Measurements from ENCODE around the gene LRRC49. TPM values are rescaled to one million over a fixed set of nuclear protein-coding genes. Genes with fewer than 3 reads are reported as not detected.

Gene LRRC49
- total and polyA plus RNA-seq, 12 donors, result 4.4 to 14.9 (median 8.4) TPM

- intact Hi-C loops (cut with DNase I), result loop anchor here in 1 of 2 donors (10.0 kb wide), 1 partner anchor 439 kb away; no protein-coding TSS in a partner anchor
- no peaks in the 10 kb centered on the region for H3K36me3 ChIP-seq (replicated peaks in 1 of 2)
- TF ChIP-seq POLR2A (IDR thresholded peaks at IDR 0.05), result no peak
- TF ChIP-seq, protein P1, sequence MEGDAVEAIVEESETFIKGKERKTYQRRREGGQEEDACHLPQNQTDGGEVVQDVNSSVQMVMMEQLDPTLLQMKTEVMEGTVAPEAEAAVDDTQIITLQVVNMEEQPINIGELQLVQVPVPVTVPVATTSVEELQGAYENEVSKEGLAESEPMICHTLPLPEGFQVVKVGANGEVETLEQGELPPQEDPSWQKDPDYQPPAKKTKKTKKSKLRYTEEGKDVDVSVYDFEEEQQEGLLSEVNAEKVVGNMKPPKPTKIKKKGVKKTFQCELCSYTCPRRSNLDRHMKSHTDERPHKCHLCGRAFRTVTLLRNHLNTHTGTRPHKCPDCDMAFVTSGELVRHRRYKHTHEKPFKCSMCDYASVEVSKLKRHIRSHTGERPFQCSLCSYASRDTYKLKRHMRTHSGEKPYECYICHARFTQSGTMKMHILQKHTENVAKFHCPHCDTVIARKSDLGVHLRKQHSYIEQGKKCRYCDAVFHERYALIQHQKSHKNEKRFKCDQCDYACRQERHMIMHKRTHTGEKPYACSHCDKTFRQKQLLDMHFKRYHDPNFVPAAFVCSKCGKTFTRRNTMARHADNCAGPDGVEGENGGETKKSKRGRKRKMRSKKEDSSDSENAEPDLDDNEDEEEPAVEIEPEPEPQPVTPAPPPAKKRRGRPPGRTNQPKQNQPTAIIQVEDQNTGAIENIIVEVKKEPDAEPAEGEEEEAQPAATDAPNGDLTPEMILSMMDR (IDR thresholded peaks at IDR 0.05), result no peak
- no peak overlapping the region for H3K27ac ChIP-seq
- no peaks in the 10 kb centered on the region for H3K9me3 ChIP-seq (replicated peaks in 1 of 3)
- WGBS, 4 donors, result 82 to 89% (median 85%) methylated on average over 1 of the region's 1 CpG
- no peak overlapping the region for H3K4me3 ChIP-seq
- H3K27me3 ChIP-seq, result no peaks in the 10 kb centered on the region
- H3K4me1 ChIP-seq (replicated peaks in 1 of 2), result no peaks in the 10 kb centered on the region
- DNase-seq, result no peak
These were observed 113.3 kb downstream of the LRRC49 start for GRCh38 chr15:71005895-71006294.

DNA sequence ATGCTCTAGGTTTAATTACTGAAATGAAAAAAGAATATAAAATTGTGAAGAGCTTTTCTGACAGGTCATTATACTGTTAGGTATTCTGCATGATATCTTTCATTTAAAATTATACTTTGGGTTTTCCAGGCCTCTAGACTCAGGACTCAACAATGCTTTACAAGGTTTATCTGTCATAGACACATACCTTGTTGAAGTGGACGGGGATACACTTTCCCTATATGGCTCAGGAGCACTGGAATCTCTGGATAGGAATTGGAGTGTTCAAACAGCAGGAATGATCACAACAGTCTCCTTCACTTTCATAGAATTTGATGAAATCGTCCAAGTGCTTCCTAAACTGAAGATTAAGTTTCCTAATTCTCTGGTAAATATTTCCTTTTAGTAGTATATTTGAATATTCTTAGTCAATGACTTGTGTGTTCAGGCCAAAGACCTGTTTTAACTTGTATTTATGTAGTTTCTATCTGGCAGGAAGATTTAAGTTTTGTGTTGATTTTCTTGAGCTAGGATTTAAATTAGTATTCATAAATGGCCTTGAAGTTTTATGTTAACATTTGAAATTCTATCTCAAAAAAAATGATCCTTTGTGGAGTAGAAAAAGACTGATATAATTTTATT is 115.7 kb downstream of the LRRC49 start:
- WGBS, 4 donors, result 76 to 88% (median 80%) methylated on average over 2 of the region's 2 CpGs
- no peak overlapping the region for H3K4me3 ChIP-seq
- no peaks in the 10 kb centered on the region for H3K27me3 ChIP-seq
- intact Hi-C loops (cut with DNase I), result loop anchor here in 1 of 2 donors (10.0 kb wide), 1 partner anchor 436 kb away; no protein-coding TSS in a partner anchor
- H3K4me1 ChIP-seq (replicated peaks in 1 of 2), result no peaks in the 10 kb centered on the region
- no peak overlapping the region for H3K27ac ChIP-seq
- H3K9me3 ChIP-seq (replicated peaks in 1 of 3), result no peaks in the 10 kb centered on the region
- no peak for DNase-seq
- H3K36me3 ChIP-seq (replicated peaks in 1 of 2), result no peaks in the 10 kb centered on the region
- no peak for TF ChIP-seq POLR2A (IDR thresholded peaks at IDR 0.05)

- no peaks in the 10 kb centered on the region for H3K36me3 ChIP-seq (replicated peaks in 1 of 2)
- no peaks in the 10 kb centered on the region for H3K27me3 ChIP-seq
- H3K4me3 ChIP-seq, result no peak overlapping the region
- intact Hi-C loops (cut with DNase I), result no loop called here
- no peak overlapping the region for H3K27ac ChIP-seq
- no peaks in the 10 kb centered on the region for H3K4me1 ChIP-seq (replicated peaks in 1 of 2)
- no peak for DNase-seq
- no peak for TF ChIP-seq POLR2A (IDR thresholded peaks at IDR 0.05)
- TF ChIP-seq, protein P1 (IDR thresholded peaks at IDR 0.05), result no peak
- H3K9me3 ChIP-seq (replicated peaks in 1 of 3), result no peaks in the 10 kb centered on the region
These were observed 117.8 kb downstream of the LRRC49 start for GRCh38 chr15:71010472-71010871.

- Histone ChIP-seq H3K27me3 (no peaks in the 10 kb centered on the region), H3K36me3 (replicated peaks in 1 of 2) (no peaks in the 10 kb centered on the region), H3K4me1 (replicated peaks in 1 of 2) (no peaks in the 10 kb centered on the region), H3K9me3 (replicated peaks in 1 of 3) (no peaks in the 10 kb centered on the region), H3K27ac (no peak overlapping the region), H3K4me3 (no peak overlapping the region)
- WGBS, 4 donors, result 65 to 79% (median 69%) methylated on average over 2 of the region's 2 CpGs
- intact Hi-C loops (cut with DNase I), result no loop called here
- TF ChIP-seq, protein P1 (IDR thresholded peaks at IDR 0.05), result no peak
- TF ChIP-seq POLR2A (IDR thresholded peaks at IDR 0.05), result no peak
- DNase-seq, result no peak
These were observed 118.4 kb downstream of the LRRC49 start for GRCh38 chr15:71010997-71011396.

All from adrenal gland (tissue), 12 donors.